Measurements from ENCODE around the gene GLYATL1B.
A peak's percentile ranks its signal among the peaks of the same experiment; 100 is the strongest.
"Not testable (repeated sequence)": the region's sequence is repeated elsewhere in the genome, so short reads cannot be mapped to it uniquely, and the experiment has no call there.

Gene GLYATL1B

DNA sequence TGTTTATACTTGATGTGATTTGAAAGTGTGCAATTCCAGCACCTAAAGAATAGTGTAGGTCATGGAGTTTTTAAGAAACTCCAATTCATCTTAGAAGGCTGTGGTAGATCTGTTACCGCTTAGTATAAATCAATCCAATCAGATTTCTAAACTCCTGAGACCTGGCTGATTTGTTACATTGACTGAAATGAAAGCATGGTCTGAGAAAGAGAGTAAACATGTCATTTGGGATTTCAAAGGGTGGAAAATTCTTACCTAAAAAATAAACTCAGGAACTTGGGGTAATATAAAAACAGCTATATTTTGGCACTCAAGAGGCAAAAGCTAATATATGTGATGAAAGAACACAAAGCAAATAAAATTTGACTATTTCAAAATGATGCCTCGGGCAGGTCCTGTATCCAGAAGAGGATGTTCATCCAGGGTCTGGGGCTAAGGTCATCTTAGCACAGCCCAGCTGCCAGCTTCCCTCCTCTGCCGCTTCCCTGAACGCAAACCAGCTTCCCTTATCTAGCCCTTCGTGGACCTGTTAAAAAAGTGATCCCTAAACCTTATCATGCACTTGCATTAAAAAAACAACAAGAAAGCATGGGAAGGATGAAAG is 10.0 kb downstream of the GLYATL1B start:
- DNase-seq (ENCODE audit: low read depth), result not testable (repeated sequence)

DNA sequence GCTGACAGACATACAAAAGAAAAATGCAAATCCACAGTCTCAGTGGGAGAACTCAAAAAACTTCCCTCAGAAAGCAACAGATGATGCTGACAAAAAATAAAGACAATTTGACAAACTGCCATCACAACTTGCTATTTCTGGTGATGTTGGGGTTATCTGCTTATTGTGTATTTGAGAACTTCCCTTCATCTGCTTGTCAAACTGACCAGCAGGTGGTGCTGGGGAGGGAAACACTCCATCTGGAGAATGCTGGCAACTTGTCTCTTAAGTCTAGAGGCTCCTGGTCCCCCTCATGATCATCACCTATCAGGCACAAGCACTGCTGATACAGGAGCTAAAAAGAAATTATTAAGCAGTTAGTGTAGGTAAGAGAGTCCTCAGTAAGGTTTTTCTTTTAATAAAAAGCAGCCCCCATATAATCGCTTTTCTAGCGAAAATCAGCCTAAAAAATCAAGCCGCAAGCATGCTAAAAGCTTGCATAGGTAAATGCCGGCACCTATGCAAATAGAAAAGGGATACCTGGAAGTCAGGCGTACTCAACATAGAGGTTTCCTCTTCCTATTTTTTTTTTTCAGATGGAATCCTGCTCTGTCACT is 11.1 kb downstream of the GLYATL1B start:
- DNase-seq (ENCODE audit: low read depth), result peak; percentile 62

DNA sequence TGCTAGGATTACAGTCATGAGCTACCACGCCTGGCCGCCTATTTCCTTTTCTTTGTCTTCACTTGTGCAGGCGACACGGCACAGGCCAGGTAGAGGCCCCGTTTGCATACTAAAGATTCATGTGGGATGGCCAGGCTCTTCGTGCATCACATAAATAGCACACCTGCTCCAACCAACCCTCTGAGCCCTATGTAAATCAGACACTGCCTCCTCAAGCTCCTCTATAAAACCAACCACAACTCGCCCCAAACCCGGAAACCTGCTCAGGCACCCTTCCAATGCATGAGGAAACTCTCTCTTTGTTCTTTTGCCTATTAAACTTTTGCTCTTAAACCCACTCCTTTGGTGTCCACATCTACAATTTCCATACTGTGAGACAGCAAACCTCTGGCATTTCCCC is 11.8 kb downstream of the GLYATL1B start:
- not testable (repeated sequence) for DNase-seq (ENCODE audit: low read depth)

DNA sequence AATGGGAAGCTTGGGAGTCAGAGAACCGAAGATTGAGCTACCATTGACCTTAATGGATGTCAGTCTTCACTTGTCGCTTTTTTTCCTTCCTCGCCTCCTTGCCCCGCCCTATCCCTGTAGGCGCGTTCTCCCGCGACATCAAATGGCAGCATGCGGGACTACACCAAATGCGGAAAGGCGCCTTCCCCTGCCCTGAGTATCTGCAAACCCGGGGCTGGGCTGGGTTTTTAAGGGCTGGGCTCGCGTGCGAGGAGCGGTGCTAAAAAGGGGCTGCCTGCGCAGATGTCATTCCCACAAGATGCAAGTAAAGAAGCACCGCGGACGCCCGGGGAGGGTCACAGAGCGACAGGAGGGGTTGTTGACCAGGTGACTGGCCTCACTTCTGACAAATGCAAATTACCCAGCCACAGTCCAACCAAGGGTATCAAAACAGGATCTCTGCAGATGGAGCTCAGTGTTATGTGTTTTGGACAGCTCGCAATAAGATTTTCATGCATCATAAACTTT is 16.2 kb downstream of the GLYATL1B start:
- peak; percentile 60 for DNase-seq (ENCODE audit: low read depth)

DNA sequence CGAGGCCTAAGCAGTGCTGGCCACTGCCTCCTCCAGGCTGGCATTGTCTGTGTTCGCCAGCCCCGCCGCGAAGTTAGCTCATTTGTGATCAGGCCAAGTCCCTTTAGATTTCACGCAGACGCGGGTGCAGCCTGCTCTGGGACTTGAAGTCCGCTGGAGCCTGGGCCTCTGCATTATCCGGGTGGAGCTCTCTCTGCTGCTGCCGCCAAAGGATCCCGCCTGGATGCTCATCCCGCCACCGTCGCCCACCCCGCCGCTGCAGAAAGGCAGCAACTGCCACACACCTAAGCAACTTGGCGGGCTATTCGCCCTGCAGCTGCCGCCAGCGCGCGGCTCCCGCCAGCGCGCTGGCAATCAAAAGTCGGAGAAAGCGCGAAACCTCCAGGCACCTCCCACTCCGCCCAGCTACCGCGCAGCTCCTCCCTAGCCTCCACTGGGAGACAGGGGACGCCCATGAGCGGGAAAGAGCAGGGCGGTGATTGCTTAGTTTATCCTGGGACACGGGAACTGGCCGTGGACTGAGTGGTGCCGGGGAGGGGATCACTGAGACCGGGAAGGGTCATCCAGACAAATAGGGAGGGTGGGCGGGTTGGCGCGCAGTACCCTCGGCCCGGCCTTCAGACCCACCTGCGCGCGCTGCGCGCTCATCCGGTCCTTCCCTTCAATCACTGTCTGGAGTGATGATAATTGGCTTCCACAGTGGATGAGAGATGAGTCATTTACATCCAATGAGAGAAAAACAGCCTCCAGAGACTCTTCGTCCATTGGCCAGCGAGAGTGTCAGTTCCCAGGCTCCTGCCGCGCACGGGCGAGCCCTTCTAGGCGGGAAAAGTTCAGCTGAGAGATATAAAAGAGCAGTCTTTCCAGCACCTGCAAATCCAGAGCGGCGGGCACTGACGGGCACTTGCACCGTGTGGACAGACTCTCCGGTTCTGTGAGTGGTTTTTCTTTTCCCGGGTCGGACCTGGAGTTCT is 20.5 kb downstream of the GLYATL1B start, which contains the start of gene FAM111B:
FAM111B (plus strand) TSS at position 875 of the 974 bp plus-strand sequence. CDS start 2,389 bp downstream, outside the sequence.
- peak; percentile 97 for DNase-seq (ENCODE audit: low read depth)

DNA sequence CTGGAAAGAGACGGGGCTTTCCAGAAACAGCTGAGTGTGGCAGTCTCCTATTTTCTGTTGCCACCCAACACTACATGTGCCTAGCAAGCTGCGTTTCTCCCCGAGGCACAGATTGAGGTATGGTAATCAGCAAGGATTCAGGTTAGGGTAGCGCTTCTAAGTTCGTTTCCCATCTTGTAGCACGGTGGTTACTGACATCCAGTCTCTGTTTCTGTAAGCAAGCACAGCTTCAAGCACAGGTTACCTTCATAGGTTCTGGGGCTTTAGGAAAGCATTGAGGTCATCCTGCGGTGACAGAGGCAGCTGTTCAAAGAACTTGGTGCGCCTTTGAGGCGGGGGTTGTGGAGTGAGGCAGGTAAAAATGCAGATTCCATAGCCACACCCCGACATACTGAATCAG is 21.6 kb downstream of the GLYATL1B start:
- peak; percentile 11 for DNase-seq (ENCODE audit: low read depth)

DNA sequence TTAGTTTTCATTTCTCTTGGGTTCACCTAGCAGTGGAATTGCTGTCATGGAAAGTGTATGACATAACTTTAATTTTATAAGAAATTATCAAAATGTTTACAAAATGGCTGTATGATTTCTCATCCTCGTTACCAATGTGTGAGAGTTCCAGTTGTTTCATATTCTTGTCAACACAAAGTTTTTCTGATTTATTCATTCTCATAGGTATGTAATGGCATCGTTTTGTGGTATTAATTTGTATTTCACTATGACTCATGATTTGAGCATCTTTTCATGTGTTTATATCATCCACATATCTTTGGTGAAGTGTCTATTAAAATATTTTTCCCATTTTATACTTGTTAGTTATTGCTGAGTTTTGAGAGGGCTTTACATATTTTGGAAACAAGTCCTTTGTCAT is 26.4 kb downstream of the GLYATL1B start:
- peak; percentile 69 for DNase-seq (ENCODE audit: low read depth)

DNA sequence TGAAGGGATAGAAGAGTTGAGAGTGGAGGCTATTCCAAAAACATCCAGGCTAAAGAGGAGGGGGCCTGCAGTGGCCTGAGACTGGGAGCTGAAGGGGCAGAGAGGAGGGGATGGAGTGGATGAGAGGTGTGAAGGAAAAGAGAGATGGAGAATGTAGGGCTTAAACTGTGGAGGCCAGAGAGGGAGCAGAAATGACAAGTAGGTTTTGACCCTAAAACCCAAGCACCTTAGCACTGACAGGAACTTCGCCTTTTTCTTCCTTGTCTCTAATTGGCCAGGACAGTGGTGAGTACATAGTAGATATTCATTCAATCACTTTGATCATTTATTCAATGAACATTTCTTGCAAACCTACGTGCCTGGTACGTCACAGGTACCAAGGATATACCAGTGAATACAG is 28.2 kb downstream of the GLYATL1B start:
- DNase-seq (ENCODE audit: low read depth), result no peak

DNA sequence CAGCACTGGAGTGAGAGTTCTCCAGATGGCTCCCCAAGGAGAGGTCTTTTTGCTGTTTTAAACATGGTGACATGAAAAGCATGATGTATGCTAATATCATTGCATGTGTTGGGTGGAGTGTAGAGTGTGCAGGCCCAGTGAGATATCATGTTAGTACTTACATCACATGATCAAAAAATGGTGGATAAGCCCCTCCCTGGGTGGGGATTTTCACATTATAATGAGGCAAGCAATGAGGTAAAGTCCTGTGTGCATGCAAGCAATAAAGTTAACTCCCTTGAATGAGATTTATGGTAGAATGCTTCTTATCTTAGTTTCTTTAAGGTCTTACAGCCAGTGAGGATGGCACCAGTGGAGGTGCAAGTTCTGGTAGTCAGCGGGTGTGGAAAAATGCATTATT is 29.4 kb downstream of the GLYATL1B start:
- no peak for DNase-seq (ENCODE audit: low read depth)

DNA sequence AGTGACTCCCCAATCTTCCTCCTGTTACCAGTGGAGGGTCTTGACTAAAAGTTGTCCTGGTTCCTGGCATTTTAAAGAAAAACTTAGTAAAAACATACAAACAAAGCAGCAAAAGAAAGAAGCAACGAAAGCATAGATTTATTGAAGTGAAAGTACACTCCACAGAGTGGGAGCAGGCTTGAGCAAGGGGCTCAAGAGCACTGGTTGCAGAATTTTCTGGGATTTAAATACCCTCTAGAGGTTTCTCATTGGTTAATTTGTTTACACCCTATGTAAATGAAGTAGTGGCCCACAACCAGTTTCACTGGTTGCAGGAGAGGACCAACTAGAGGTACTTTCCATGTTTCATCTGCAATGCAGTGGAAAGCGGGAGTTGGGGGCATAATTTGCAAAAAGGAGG is 31.7 kb downstream of the GLYATL1B start:
- no peak for DNase-seq (ENCODE audit: low read depth)

DNA sequence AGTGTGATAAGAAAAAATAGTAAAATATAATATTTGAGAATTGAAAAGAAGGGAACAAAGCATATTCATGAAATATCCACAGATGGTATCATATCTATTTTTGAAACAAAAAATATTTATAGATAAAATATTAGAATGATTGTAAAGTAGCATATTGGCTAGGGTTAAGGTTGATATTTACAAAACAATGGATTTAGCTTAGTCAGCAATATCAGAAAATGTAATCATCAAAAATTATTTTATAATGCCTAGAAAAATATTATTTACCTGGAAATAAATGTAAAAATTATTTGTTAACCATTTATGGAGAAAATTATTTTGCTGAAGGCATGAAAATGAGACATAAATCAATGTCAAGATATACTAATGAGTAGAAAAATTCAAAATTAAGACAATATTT is 33.7 kb downstream of the GLYATL1B start:
- DNase-seq (ENCODE audit: low read depth), result no peak

DNA sequence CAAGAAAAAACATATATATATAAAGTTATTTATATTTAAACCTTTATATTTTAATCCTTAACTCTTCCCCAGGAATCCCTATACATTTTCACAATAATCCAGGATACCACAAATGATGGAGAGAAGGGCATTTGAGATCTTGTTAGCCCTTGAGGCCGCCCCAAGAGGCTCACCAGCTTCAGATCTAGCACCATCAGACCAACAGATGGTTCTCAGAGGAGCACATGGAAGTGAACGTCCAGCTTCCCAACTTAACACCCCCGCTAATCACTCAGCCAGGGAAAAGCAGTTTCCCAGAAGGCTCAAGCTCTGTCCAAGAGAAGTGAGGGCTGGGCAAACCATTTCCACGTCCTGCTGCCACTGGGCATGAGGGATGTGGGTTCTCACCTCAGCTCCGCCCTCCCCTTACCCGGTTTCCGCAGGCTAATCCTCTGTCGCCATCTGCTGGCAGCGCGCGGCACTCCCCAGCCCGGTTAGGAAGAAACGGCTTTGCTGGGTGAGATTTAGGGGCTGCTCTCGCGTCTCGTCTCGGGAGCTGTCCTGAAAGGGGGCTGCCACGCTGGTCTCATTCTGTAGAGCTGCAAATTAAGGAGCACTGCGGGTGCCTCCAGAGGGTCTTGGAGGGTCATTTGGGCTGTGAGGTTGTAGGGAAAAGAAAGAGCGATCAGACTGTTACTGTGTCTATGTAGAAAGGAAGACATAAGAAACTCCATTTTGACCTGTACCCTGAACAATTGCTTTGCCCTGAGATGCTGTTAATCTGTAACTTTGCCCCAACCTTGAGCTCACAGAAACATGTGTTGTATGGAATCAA is 49.7 kb downstream of the GLYATL1B start:
- DNase-seq (ENCODE audit: low read depth), result peak; percentile 81

DNA sequence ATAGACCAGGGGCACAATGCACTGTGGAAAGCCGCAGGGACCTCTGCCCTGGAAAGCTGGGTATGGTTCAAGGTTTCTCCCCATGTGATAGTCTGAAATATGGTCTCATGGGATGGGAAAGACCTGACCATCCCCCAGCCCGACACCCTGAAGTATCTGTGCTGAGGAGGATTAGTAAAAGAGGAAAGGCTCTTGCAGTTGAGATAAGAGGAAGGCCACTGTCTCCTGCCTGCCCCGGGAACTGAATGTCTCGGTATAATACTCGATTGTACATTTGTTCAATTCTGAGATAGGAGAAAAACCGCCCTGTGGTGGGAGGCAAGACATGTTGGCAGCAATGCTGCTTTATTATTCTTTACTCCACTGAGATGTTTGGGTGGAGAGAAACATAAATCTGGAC is 50.4 kb downstream of the GLYATL1B start:
- not testable (repeated sequence) for DNase-seq (ENCODE audit: low read depth)

DNA sequence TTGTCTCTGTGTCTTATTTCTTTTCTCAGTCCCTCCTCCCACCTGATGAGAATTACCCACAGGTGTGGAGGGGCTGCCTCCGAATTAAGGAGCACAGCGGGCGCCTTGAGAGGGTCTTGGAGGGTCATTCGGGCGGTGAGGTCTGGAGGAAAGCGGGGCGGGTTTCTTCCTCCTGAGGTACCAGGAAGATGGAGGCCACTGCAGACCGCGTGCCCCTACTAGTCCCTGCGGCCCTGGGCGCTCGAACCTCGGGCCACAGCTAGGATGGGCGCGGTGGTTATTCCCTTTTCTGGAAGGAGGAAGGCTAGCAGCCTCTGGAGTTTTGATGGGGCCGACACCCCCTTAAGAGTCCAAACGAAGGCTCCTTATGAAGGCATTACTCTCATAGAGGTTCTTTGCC is 51.1 kb downstream of the GLYATL1B start:
- DNase-seq (ENCODE audit: low read depth), result no peak

DNA sequence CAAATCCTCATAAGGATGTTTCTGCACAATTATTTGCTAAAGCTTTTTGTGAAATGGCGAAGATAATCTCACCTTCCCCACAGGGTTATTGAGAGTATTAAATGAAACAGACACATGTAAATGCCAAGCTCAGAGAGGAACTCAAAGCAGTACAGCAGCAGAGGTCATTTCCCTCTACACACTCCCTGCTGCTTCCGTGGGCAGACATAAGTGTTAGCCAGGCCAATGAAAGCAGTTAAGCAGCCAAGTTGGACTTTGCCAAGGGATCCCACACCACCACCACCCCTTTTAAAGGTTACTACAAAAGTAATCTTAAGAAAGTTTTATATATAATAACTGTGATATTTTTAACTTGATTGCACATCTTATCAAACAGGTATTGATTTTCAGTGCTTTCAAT is 52.5 kb downstream of the GLYATL1B start:
- DNase-seq (ENCODE audit: low read depth), result no peak

DNA sequence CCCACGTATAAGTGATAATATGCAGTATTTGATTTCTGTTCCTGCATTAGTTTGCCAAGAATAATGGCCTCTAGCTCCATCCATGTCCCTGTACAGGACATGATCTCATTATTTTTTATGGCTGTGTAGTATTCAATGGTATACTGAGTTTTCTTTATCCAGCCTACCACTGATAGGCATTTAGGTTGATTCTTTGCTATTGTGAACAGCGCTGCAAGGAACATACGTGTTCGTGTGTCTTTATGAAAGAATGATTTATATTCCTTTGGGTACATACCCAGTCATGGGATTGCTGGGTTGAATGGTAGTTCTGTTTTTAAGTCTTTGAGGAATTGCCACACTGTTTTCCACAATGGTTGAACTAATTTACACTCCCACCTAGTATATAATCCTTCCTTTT is 55.1 kb downstream of the GLYATL1B start:
- no peak for DNase-seq (ENCODE audit: low read depth)

DNA sequence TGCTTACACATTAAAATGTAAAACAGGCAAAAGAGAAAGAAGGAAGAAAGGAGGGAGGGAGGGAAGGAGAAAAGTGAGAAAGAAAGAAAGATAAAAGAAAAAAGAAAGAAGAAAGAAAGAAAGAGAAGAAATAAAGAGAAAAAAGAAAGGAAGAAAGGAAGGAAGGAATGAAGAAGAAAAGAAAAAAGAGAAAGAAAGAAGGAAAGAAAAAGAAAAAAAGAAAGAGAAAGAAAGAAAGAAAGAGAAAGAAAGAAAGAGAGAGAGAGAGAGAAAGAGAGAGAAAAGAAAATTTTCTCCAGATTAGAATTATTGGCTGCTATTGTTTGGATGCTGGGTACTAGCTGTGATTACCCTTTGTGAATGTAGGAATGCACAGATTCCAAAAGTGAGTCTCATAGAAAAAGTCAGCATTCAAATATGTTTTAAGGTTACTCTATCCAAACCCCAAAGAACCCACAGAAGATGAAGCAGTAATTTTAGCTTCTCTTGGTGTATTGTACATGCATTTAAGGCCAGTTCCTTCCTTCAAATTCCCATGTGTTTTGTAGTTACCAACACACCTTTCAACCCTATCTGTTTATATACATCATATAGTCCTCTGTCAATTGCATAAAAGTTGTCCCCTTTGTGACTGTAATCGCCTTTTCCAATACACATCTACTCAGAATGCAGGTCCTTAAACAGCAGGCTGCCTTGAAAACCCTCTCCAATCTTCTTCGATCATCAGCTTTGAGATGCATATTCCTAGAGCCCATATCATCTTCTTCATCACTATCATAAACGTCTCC is 55.8 kb downstream of the GLYATL1B start:
- peak; percentile 74 for DNase-seq (ENCODE audit: low read depth)

DNA sequence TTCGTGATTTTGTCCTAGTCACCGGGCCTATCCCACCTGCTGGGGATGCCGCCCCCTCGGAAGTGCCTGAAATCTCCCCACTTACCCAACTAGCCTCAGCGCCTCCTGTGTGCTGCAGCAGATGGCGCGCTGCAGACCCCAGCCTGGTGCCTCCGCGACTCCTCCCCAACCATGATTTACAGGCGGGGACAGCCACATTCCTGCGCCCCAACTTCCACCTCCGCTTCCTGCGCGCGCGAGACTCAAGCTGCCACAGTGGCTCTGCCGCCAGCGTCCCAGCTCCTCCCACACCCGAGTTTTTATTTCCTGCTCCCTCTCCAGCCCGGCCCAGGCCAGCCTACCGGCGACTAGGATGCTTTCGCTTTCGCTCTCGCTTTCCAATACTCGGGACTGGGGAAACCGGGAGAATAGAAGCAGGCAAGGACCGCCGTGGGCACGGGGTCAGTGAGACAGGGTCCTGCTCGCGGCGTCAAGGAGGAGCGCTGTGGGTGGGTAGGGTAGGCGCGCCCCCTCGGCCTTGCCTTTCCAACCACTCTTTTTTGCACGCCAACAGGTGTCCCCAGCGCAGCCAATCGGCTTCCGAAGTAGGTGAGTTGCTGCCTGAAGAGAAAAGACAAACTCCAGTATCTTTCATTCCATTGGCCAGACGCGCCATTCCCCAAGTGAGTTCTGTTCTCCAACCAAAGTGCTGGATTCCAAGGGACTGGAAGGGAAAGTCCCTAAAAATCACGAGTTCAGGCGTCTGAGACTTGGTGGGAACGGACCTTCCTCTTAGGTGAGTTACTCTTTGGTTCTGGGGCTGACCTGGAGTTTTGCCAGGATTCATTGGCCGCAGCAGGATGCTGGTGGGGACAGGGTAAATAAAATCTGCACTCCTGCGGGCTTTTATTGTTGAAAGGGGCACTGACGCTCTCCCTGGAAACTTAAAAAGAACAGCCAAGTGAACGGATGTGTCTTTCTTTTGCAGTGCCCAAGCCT is 56.7 kb downstream of the GLYATL1B start, which contains the start of gene FAM111A:
FAM111A (plus strand) TSS at position 327 of the 978 bp plus-strand sequence. CDS start 6,017 bp downstream, outside the sequence.
- DNase-seq (ENCODE audit: low read depth), result peak; percentile 92

DNA sequence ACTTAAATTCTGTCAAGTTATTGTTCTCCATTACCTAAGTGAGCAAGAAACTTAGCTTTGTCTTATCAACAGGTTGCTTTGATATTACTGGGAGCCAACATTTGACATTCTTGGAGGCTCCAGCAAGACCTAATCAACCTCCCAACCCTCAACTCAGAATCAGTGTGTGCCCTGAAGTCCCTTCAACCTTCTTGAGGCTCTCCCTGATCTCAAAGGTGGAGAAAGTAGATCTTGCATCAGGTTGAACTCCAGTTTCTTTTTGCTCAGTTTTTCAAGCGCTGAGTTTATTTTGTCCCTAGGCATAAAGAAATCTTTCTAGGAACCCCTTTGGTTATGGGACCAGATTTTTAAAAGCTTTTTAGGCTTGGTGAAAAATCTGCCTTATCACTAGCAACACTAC is 58.0 kb downstream of the GLYATL1B start:
- DNase-seq (ENCODE audit: low read depth), result peak; percentile 18

Data from ELR (cell line).